Stimulated activated CD4-positive, alpha-beta T cell treated with anti-CD3 and anti-CD28 coated beads, Interleukin-15, amount 100 ng/mL, for 48 hours (primary cell): ENCODE results near the gene KRTAP20-2.

Experiments used
- DNase-seq, 2 donors: peaks; one replicate each; pipeline ENCODE4 v3.0.0-alpha.2; 2020; ENCODE audit warnings: low read depth in 2 of 2

Gene KRTAP20-2

DNA sequence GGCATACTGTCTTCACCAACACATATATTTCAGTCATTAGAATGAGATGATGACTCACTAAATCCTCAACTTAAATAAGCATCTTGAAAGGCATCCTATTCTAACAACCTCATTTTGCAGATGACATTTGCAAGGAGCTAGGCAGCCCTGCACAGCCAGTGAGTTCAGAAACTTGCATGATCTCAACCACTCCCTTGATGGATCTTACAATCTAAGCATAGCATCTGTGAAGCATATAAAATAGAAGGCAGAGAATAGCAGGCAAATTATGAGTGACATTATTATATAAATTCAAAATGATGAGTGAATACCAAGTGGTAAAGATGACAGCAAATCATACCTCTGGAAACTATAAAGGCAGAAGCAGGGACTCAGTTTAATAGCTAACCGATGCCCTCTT lies 39.3 kb downstream of the KRTAP20-2 start:
- DNase-seq, result no peak

DNA sequence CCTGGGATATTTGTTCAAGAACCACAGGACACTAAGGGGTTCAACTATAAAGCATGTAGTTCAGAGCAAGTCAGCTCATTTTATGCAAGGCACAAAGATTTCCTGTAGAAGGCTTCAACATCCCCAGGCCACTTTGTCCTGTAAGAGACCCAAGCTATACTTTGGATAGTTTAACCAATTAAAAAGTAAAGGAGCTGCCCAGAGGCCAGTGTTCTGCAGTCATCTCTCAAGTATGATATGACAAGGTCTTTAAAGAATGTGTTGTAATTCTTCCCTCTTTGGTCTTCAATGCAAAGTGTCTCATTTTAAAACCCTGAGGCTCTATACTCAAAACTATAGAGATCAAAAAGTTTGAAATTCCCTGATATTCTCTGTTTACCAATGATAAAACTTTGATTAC lies 41.7 kb downstream of the KRTAP20-2 start:
- DNase-seq, result no peak

DNA sequence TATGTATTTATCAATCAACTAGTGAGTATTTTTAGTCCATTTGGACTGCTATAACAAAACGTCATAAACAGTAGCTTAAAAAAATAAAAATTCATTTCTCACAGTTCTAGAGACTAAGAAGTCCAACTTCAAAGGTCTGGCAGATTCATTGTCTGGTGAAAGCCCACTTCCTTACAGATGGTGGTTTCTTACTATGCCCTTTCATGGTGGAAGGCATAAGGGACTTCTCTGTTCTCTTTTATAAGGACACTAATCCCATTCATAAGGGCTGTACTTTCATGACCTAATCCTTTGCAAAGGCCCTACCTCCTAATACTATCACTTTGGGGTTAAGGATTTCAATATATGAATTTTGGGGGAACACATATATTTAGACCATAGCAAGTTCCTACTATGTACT lies 45.6 kb downstream of the KRTAP20-2 start:
- DNase-seq, result no peak

DNA sequence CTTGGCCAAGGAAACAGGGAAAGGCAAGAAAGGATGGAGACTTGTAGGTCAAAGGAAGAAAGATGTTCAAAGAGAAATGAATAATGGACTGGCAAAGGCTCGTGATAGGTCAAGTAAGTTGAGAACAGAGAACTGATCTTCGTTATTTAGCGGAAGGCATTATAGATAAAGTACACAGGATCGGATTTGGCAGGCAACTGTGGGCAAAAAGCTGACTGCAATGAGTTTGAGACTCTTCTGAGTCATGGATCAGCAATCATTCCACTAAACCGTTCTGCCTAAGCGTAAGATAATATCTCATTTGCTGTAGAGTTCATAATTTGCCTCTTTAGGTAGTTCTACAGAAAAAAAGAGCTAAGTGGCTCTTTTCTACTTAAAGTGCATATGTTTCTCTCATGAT lies 49.5 kb downstream of the KRTAP20-2 start:
- no peak for DNase-seq
